ENCODE results near the gene PBX4.

GRCh38 chr19:19550972-19551852 is 67.3 kb downstream of the PBX4 start:
- no peak for TF ChIP-seq CTCF (IDR thresholded peaks at IDR 0.05)
- TF ChIP-seq ZFX (IDR thresholded peaks at IDR 0.05; ENCODE audit: borderline replicate concordance), result no peak
